B cell (primary cell): Measurements from ENCODE around the gene CACNA1G.

ENCODE experiments used
- EZH2 ChIP-seq: IDR thresholded peaks from 2 replicates; pipeline ENCODE4 v1.6.1; 2012; ENCODE audit warnings: borderline replicate concordance, low read depth, mild to moderate bottlenecking, moderate library complexity, low read length; ENCODE audit not compliant: insufficient read depth, poor library complexity, severe bottlenecking
- TF ChIP-seq, protein P1 (sequence below): fragments of 200-600 bp; IDR thresholded peaks from one replicate; pipeline ENCODE4 v1.8.0; 2022; ENCODE audit warnings: antibody characterized with exemption, mild to moderate bottlenecking

DNA sequence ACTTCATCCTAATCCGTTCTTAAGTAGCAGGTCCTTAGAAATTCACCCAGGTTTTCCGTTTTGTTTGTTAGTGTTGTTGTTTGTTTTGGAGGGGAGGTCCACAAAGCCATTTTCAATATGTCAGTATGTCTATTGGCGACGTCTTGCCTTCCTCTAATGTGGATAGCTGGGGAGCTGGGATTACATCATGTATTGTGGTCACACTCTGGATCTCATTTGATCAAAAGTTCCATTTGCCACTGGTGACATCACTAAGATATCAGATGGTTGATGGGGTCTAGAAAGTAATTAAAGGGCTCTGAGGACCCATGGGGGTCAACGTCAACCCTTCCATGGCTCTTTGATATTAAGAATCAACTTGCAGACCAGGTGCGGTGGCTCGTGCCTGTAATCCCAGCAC is 30.7 kb upstream of the CACNA1G start:
- TF ChIP-seq, protein P1, sequence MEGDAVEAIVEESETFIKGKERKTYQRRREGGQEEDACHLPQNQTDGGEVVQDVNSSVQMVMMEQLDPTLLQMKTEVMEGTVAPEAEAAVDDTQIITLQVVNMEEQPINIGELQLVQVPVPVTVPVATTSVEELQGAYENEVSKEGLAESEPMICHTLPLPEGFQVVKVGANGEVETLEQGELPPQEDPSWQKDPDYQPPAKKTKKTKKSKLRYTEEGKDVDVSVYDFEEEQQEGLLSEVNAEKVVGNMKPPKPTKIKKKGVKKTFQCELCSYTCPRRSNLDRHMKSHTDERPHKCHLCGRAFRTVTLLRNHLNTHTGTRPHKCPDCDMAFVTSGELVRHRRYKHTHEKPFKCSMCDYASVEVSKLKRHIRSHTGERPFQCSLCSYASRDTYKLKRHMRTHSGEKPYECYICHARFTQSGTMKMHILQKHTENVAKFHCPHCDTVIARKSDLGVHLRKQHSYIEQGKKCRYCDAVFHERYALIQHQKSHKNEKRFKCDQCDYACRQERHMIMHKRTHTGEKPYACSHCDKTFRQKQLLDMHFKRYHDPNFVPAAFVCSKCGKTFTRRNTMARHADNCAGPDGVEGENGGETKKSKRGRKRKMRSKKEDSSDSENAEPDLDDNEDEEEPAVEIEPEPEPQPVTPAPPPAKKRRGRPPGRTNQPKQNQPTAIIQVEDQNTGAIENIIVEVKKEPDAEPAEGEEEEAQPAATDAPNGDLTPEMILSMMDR = no peak
- TF ChIP-seq EZH2 = no peak
